ENCODE data around the gene ITGB3.
"Not testable (repeated sequence)": the region's sequence is repeated elsewhere in the genome, so short reads cannot be mapped to it uniquely, and the experiment has no call there.

The ITGB3 gene

GRCh38 chr17:47223460-47223859 lies 30.2 kb upstream of the ITGB3 start:
- no peak for DNase-seq

DNA sequence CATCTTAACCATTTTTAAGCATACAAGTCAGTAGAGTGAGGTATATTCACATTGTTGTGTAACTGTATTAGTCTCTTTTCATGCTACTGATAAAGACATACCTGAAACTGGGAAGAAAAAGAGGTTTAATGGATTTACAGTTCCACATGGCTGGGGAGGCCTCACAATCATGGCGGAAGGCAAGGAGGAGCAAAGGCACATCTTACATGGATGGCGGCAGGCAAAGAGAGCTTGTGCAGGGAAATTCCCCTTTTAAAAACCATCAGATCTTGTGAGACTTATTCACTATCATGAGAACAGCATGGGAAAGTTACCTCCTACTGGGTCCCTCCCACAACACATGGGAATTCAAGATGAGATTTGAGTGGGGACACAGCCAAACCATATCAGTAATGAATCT lies 29.6 kb upstream of the ITGB3 start:
- not testable (repeated sequence) for DNase-seq

DNA sequence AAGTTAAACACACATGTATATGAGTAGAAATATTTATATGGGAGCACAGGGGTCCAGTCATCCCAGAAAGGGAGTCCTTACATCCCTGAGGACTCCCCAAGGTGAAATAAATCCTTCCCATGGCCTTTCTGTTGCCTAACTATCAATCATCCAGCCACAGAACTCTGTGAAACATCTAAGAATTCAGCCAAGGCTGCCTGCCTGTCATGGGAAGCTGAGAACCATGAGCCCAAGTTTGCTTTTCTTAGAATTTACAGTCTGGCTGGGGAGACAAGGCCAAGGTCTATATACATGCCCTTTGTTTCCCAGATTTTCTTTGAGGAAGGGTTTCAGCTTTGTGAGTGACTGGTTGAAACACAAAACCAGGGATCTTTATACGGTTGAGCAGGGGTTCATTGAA lies 28.7 kb upstream of the ITGB3 start:
- DNase-seq = no peak

DNA sequence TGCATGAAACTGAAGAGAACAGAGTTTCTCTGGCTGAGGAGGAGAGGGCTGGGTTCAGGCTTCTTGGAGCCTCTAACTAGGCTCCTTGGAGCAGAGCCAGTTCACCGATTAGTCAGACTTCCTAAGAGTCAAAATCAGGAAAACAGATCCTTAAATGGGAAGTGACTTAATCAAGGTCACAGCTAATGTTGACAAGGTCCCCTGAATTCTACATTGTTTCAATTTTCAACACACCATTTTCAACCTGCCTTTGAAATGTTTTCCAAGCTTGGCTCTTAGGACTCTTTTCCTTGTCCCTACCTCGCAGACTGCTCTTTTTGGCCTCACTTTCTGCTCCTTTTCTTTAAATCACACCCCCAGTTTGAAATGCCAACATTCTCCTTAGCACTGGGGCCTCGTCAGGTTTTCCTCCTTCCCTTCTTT lies 28.2 kb upstream of the ITGB3 start:
- DNase-seq = no peak

- DNase-seq = no peak
Measured at GRCh38 chr17:47225911-47226688, 27.5 kb upstream of the ITGB3 start.

DNA sequence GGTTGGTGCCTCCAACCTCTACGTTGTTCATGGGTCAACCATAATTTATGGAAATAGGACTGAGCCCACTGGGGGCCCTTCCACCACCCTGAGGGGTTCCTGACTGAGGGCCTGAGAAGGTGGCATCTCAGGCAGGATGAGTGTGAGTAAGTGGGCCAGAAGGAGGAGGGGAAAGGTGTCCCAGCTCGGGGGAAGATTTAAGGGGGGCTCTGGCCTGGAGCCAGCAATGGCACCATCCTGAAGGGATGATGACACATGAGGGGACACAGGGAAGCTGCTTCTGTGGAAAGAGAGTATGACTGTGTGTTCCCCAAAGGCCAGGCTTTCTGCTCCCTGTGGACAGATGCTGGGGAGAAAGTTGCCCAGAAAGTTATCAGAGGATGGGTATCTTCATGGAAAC lies 25.8 kb upstream of the ITGB3 start:
- no peak for DNase-seq

- peak; percentile 95 for DNase-seq
Measured at GRCh38 chr17:47229535-47230443, 23.8 kb upstream of the ITGB3 start.

DNA sequence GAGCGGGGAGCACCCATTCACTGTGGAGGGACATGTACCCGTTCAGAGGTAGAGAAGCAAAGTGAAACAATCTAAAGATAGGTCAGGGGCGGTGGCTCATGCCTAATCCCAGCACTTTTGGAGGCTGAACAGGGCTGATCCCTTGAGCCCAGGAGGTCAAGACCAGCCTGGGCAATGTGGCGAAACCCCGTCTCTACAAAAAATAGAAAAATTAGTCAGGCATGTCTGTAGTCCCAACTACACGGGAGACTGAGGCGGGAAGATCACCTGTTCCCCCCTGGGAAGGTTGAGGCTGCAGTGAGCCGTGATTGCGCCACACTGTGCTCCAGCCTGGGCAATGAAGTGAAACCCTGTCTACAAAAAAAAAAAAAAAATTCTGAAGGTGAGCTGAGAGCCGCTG lies 22.8 kb upstream of the ITGB3 start:
- no peak for DNase-seq

DNA sequence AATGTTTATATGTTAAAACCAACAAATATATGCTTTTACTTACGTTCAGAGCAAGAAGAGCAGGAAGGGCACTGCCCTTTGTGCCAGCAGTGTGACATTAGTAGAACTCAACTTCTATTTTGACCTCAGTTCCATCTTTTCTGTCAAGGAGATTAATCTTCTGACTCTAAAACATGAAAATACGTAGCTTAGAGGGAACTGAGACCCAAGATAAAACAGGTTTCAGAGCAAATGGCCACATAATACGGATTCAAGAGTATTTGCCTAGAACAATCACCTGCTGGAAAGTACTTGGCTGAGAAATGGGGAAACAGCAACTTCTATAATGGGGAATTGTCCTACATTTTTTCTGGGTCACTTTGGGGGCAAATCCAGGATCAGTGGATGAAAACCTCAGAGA lies 22.3 kb upstream of the ITGB3 start:
- no peak for DNase-seq

DNA sequence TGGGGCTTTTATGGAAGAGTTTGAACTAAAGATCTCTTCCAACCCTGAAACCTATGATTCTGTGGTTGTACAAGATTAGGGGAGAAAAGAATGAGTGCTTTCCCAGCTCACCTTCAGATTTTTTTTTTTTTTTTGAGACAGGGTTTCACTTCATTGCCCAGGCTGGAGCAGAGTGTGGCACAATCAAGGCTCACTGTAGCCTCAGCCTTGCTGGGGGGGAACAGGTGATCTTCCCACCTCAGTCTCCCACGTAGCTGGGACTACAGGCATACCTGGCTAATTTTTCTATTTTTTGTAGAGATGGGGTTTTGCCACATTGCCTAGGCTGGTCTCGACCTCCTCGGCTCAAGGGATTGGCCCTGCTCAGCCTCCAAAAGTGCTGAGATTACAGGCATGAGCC lies 21.8 kb upstream of the ITGB3 start:
- DNase-seq = no peak

DNA sequence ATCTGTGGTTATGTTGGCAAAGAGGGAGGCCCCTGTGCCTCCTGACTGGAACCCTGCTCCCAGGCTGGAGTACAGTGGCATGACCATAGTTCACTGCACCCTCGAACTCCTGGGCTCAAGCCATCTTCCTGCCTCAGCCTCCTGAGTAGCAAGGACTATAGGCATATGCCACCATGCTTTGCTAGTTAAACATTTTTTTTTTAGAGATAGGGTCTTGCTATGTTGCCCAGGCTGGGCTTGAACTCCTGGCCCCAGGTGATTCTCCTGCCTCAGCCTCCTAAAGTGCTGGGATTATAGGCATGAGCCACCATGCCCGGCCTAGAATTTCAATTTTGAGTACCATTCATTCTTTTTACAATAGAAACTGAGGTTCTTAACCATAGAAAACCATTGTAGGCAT lies 21.2 kb upstream of the ITGB3 start:
- DNase-seq = no peak

DNA sequence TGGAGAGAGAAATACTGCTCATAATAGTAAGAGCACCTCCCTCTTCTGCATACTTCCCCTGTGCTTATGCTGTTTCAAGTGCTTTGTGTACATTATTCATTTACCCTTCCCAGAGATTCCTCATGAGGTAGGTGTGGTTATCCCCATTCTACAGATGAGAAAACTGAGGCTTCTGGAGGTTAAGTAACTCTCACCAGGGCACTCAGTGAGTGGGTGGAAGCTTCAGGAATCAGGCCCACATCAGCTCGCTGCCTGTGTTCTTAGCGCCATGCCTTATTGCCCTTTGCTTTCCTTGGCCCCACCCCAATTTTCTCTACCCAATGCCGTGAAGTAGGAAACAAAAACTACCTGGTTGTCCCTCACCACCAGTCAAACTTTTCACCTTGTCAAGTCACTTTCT lies 18.1 kb upstream of the ITGB3 start:
- DNase-seq = no peak

GRCh38 chr17:47235923-47236322 lies 17.7 kb upstream of the ITGB3 start:
- no peak for DNase-seq

DNA sequence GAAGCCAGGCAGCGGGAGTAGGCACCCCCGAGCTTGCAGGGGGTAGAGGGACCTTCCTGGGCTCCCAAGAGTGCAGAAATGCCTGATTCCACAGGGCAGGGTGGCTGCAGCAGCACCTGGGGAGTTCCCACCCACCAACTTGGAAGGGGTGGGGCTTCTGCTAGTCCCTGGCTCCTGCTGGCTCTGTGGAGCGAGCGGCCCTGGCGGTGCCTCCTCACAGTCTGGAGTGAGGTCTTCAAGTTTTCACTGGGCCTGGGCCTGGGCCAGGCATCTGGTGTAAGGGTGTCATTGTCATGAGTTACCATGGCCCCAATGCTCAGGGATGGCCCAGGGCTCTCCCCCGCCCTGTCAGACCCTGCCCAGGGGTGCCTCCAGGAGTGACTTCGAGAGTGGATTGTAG lies 15.8 kb upstream of the ITGB3 start:
- no peak for DNase-seq

DNA sequence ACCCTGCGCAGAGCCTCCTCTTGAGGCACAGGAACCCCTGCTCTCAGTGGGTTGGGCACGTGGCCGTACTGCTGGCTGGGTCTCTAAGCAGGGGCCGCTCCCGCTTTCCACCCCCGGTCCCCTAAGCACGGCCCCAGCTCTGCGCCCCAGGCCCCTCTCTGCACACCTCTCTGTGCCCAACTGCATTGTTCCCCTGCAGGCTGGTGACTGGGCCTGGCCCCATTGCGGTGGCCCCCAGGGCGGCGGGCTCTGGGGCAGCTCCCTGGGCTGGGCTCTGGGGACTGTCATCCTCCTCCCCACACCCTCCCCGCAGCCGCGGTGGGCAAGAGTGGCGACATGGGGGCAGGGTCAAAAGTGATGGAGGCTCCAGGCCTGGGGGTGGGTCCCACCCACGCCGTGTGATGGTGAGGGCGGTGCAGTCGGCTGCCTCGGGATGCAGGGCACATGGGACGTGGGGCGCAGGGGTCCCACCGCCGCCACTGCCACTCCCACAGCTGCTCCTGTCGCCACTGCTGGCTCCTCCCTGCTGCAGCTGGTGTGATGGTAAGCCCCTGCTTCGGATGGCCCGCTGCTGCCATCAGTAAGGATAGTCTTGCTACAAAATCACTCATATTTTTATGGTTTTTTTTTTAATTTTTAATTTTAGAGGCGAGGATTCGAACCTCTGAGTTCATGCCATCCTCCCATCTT lies 15.2 kb upstream of the ITGB3 start:
- DNase-seq = no peak

GRCh38 chr17:47239619-47239966 lies 14.0 kb upstream of the ITGB3 start:
- DNase-seq = no peak

- DNase-seq = peak; percentile 99
Measured at GRCh38 chr17:47239967-47240651, 13.5 kb upstream of the ITGB3 start.

- no peak for DNase-seq
Measured at GRCh38 chr17:47240806-47241205, 12.8 kb upstream of the ITGB3 start.

DNA sequence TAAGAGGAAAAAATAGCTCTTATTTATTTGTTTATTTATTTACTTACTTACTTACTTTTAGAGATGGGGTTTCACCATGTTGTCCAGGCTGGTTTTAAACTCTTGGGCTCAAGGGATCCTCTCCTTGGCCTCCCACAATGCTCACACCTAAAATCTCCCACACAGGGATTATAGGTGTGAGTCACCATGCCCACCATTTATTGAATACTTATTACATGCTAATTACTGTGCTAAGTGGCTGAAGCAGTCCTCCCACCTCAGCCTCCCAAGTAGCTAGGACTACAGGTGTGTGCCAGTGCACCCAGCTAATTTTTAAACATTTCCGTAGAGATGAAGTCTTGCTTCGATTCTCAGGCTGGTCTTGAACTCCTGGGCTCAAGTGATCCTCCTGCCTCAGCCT lies 11.0 kb upstream of the ITGB3 start:
- no peak for DNase-seq

DNA sequence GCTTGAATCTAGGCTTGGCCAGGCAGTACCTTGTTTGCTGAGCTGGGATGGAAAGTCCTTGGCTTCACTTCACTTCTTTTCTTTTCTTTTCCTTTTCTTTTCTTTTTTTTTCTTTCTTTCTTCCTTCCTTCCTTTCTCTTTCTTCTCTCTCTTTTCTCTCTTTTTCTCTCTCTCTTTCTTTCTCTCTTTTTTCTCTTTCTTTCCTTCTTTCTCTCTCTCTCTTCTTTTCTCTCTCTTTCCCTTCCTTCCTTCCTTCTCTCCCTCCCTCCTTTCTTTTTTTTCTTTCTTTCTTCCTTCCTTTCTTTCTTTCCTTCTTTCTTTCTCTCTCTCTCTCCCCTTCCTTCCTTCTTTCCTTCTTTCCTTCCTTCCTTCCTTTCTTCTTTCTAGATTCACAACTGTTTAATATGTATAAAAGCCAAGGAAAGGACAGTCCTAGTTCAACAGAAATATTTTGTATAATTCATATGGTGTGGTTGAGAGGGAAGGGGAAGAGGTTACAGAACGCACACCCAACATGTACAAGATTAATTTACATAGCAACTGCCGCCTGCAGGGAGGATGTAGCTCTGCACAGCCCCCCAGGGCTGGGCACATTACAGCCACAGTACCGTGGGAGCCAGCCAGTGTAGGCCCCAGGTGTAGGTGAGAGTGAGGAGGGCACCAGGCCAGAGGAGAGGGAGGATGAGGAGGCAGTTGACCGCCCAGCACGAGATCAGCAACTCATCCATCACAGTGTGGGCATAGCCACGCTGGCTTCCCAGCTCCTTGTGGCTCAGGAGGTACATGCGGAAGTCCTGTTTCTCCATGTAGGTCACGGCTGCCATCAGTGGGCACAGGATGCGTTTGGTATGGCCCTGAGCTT lies 9.7 kb upstream of the ITGB3 start:
- DNase-seq = no peak

- DNase-seq = no peak
Measured at GRCh38 chr17:47244697-47245096, 8.9 kb upstream of the ITGB3 start.

DNA sequence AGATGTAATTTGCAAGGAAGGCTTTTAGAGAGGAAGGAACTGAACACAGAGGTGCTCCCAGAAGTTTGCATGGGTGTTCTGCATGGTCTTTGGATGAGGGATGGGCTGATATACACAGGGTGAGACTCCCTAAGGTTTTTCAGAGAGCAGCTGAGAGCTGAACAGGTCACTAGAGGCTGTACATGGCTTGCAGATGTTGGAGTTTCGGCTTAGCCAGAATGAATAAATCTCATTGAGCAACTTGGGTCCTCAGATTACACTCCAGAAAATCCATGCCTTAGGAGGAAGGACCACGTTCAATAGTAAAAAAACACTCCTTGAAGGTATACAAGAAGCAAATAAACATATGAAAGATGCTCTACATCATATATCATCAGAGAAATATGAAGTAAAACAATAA lies 7.5 kb upstream of the ITGB3 start:
- no peak for DNase-seq

Measured in hematopoietic multipotent progenitor cell treated with erythropoietin and hydrocortisone succinate and interleukin-3 and kit ligand, for 6 days (in vitro differentiated cells).